ENCODE results near the gene MTA3.

- no peak for TF ChIP-seq EP300 (IDR thresholded peaks at IDR 0.05)
- TF ChIP-seq CTCF (IDR thresholded peaks at IDR 0.05) = no peak
- no peak for TF ChIP-seq POLR2A (IDR thresholded peaks at IDR 0.05)
- TF ChIP-seq POLR2AphosphoS5 (IDR thresholded peaks at IDR 0.05) = no peak
Measured at GRCh38 chr2:42590176-42590575, 21.7 kb downstream of the MTA3 start.

All from upper lobe of left lung (tissue), 4 donors.